ENCODE measurements around the gene TARDBP.
"Not testable (repeated sequence)": the region's sequence is repeated elsewhere in the genome, so short reads cannot be mapped to it uniquely, and the experiment has no call there.

TARDBP gene

GRCh38 chr1:10996100-10996499 is 16.4 kb upstream of the TARDBP start:
- DNase-seq, result no peak

- DNase-seq, result no peak
Observed at GRCh38 chr1:11000526-11000925, 11.9 kb upstream of the TARDBP start.

- DNase-seq, result no peak
Observed at GRCh38 chr1:11013160-11013531, 692 bp downstream of the TARDBP start.

- DNase-seq, result not testable (repeated sequence)
Observed at GRCh38 chr1:11019358-11019757, 6.9 kb downstream of the TARDBP start.

- DNase-seq, result no peak
Observed at GRCh38 chr1:11019971-11020370, 7.5 kb downstream of the TARDBP start.

- DNase-seq, result no peak
Observed at GRCh38 chr1:11023201-11023600, 10.7 kb downstream of the TARDBP start.

GRCh38 chr1:11024154-11024873 is 11.9 kb downstream of the TARDBP start:
- no peak for DNase-seq

GRCh38 chr1:11024874-11025203 is 12.4 kb downstream of the TARDBP start:
- no peak for DNase-seq

- DNase-seq, result no peak
Observed at GRCh38 chr1:11025618-11026017, 13.2 kb downstream of the TARDBP start.

- DNase-seq, result no peak
Observed at GRCh38 chr1:11026052-11026451, 13.6 kb downstream of the TARDBP start.

- no peak for DNase-seq
Observed at GRCh38 chr1:11026903-11027302, 14.4 kb downstream of the TARDBP start.

GRCh38 chr1:11027316-11027715 is 14.9 kb downstream of the TARDBP start:
- DNase-seq, result no peak

GRCh38 chr1:11028018-11028417 is 15.6 kb downstream of the TARDBP start:
- no peak for DNase-seq

GRCh38 chr1:11030865-11031264 is 18.4 kb downstream of the TARDBP start:
- no peak for DNase-seq

- no peak for DNase-seq
Observed at GRCh38 chr1:11031624-11032262, 19.3 kb downstream of the TARDBP start.

- not testable (repeated sequence) for DNase-seq
Observed at GRCh38 chr1:11037019-11037739, 24.7 kb downstream of the TARDBP start.

- peak; percentile 87 to 89 for DNase-seq
Observed at GRCh38 chr1:11037740-11038182, 25.3 kb downstream of the TARDBP start.

GRCh38 chr1:11039351-11040104 is 27.1 kb downstream of the TARDBP start:
- no peak for DNase-seq

- DNase-seq, result not testable (repeated sequence)
Observed at GRCh38 chr1:11040105-11040429, 27.6 kb downstream of the TARDBP start.

- DNase-seq, result no peak
Observed at GRCh38 chr1:11041048-11041447, 28.6 kb downstream of the TARDBP start.

GRCh38 chr1:11042065-11042464 is 29.6 kb downstream of the TARDBP start:
- no peak for DNase-seq

- DNase-seq, result no peak
Observed at GRCh38 chr1:11042995-11043874, 30.8 kb downstream of the TARDBP start.
